AG09319 (cell line): ENCODE data around the gene RNF213.
"Not testable (repeated sequence)": the region's sequence is repeated elsewhere in the genome, so short reads cannot be mapped to it uniquely, and the experiment has no call there.

Experiments
- DNase-seq: peaks from one replicate; pipeline ENCODE4 v3.0.0-alpha.2; 2010; ENCODE audit warnings: low read depth; ENCODE audit errors: extremely low read depth
- TF ChIP-seq, protein P1 (sequence below): IDR thresholded peaks from 2 replicates; pipeline ENCODE4 v1.5.1; 2011; ENCODE audit warnings: low read depth, mild to moderate bottlenecking, inconsistent platforms, low read length, moderate library complexity

The RNF213 gene

DNA sequence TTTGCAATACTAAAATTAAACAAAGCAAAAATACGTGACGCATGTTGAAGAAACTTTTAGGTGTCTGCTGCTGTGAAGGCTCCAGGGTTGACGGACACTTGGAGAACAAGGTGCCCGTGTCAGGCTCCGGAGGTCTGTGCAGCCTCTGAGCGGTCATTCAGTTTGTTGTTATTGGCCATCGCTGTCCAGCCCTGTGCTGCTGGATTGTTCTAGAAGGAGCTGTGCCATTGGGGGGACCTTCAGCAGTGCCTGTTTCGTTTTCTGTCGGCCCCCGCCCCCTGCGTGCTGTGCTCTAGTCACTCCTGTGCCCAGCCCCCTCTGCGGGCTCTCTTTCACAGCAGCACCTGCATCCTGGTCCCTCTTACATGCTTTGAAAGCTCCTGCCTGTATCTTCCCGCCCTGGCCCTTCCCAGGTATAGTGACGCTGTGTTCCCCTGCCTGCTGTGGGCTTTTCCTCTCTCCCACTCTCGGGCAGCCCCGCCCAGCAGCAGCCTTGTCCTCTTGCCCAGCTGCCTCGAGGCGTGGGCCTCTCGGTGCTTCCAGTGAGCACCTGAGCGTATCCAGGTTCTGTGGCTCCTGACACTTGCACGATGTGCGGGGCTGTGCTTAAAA, 50.7 kb downstream of the RNF213 start:
- no peak for DNase-seq
- TF ChIP-seq, protein P1, sequence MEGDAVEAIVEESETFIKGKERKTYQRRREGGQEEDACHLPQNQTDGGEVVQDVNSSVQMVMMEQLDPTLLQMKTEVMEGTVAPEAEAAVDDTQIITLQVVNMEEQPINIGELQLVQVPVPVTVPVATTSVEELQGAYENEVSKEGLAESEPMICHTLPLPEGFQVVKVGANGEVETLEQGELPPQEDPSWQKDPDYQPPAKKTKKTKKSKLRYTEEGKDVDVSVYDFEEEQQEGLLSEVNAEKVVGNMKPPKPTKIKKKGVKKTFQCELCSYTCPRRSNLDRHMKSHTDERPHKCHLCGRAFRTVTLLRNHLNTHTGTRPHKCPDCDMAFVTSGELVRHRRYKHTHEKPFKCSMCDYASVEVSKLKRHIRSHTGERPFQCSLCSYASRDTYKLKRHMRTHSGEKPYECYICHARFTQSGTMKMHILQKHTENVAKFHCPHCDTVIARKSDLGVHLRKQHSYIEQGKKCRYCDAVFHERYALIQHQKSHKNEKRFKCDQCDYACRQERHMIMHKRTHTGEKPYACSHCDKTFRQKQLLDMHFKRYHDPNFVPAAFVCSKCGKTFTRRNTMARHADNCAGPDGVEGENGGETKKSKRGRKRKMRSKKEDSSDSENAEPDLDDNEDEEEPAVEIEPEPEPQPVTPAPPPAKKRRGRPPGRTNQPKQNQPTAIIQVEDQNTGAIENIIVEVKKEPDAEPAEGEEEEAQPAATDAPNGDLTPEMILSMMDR, result no peak

DNA sequence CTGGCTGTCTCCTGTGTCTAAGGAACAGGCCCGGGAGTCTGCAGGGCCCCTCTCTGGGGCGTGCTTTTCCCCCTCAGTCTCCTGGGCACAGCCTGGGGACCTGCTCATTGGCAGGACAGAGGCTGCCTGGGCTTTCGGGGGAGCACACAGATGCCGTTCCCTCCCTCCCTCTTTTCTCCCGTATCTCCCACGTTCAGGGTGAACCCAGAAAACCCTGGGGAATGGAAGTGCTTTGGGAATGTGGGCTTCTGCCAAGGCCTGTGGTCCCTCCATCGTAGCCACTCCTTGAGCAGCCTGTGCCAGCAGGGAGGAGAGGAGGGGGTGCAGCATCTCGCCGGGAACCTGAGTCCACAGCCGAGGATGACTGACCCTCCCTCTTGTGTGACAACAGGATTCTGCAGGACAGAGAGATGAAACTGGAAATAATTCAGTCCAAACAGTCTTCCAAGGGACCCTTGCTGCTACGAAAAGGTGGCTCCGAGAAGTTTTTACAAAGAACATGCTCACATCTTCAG, 52.0 kb downstream of the RNF213 start:
- no peak for DNase-seq
- TF ChIP-seq, protein P1, result no peak

DNA sequence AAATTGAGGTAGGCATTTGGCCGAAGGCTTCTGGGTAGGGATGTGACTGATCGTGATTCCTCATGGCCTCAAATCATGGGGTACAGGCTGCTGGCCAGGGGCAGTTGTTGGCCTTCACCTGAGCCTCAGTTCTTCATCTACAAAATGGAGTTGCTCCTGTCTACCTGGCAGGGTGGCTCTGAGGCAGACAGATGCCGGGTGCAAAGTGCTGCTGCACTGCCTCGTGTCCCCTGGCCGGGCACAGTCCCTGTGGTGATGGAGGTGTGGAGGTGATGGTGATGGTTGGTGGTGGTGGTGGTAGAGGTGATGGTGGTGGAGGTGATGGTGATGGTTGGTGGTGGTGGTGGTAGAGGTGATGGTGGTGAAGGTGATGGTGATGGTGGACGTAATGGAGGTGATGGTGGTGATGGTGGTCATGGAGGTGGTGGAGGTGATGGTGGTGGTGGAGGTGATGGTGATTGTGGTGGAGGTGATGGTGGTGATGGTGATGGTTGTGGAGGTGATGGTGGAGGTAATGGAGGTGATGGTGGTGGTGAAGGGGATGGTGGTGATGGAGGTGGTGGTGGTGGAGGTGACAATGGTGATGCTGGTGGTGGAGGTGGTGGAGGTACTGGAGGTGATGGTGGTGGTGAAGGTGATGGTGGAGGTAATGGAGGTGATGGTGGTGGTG, 52.6 kb downstream of the RNF213 start:
- no peak for DNase-seq
- TF ChIP-seq, protein P1, result no peak

DNA sequence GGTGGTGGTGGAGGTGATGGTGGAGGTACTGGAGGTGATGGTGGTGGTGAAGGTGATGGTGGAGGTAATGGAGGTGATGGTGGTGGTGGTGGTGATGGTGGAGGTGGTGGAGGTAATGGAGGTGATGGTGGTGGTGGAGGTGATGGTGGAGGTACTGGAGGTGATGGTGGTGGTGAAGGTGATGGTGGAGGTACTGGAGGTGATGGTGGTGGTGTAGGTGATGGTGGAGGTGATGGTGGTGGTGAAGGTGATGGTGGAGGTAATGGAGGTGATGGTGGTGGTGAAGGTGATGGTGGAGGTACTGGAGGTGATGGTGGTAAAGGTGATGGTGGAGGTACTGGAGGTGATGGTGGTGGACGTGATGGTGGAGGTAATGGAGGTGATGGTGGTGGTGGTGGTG, 53.3 kb downstream of the RNF213 start:
- DNase-seq, result not testable (repeated sequence)

DNA sequence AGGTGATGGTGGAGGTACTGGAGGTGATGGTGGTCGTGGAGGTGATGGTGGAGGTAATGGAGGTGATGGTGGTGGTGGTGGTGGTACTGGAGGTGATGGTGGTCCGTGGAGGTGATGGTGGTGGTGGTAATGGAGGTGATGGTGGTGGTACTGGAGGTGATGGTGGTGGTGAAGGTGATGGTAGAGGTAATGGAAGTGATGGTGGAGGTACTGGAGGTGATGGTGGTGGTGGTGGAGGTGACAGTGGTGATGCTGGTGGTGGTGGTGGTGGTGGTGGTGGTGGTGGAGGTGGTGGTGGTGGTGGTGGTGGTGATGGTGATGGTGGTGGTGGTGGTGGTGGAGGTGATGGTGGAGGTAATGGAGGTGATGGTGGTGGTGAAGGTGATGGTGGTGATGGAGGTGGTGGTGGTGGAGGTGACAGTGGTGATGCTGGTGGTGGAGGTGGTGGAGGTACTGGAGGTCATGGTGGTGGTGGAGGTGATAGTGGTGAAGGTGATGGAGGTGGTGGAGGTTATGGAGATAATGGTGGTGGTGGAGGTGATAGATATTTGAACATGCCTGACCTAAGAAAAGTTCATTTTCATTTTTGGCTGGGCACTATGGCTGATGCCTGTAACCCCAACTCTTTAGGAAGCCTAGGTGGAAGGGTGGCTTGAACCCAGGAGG, 55.0 kb downstream of the RNF213 start:
- no peak for DNase-seq
- TF ChIP-seq, protein P1, result no peak

DNA sequence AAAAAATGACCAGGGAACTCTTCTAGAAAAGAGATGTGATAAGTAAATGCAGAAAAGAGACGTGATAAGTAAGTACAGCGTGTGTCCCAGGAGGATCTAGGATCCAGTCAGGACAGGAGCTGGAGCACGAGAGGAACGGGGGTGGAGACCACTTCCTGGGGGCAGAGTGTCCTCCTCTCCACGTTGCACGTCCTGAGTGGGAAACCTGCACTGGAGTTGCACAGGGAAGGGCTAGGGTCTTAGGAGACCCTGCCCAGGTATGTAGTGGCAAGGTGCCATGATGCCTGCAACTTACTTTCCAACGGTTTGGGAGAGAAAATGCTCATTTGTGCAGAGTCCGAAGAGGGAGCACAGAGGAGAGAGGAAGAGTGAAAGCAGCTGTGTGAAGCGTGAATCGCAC, 55.8 kb downstream of the RNF213 start:
- TF ChIP-seq, protein P1, result no peak
- no peak for DNase-seq

DNA sequence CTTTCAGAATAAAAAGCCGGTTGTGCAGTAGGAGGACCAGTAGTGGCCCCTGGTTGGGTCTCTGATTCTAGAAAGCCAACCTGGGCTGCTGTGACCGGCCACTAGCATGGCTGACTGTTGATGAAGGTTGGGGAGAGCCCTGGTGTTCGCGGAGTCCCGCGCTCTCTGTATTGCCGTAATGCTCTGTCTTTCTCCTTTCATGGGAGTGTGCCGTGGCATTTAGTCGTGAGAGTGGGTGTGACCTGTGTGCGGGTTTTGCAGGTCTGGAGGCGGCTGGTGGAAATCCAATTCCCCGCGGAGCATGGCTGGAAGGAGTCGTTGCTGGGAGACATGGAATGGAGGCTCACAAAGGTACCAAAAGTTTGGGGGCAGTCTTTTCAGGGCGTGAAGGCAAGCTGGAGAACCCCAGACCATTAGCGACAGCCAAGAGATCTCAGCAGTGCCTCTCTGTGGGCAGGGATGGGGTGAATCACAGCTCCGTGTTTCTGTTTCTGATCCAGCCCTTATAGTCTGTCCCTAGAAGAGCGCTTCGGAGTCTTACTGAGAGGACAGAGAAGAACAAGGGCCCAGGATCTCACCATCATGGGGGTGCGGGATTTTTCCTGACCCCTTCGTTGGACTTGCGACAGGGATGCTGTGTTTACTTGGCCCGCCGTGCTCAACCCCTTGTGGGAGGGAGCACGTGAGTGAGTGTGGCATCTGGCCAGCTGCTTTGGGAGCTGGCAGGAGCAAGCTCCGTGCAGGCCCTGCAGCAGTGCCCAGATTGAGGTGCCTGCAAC, 56.5 kb downstream of the RNF213 start:
- TF ChIP-seq, protein P1, result no peak
- no peak for DNase-seq
